ENCODE data around the gene OVAAL.

DNA sequence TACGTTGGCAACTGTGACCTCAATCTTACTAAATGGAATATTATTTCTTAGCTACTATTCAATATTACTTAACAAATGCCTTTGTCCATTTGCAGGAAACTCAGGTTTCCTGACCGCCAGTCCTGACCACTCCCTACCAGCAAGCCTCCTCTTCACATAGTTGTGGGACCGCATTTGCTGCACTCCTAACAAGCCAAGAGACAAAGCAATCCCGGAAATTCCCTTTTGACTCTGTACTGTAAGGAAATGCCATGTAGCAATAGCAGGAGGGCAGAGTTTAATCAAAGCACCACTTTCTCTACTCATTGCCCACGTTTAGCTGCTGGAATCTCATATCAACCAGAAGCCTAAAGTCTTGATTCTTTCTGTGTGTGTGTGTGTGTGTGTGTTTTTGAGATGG is 28.3 kb upstream of the OVAAL start:
- no peak for TF ChIP-seq HDGF (IDR thresholded peaks at IDR 0.05; ENCODE audit: borderline replicate concordance)
- no peak for TF ChIP-seq FOXM1 (IDR thresholded peaks at IDR 0.05; ENCODE audit: borderline replicate concordance)
- TF ChIP-seq LEF1 (IDR thresholded peaks at IDR 0.05; ENCODE audit: borderline replicate concordance), result no peak
- TF ChIP-seq TARDBP (IDR thresholded peaks at IDR 0.05), result no peak
- no peak for TF ChIP-seq FOXK2 (IDR thresholded peaks at IDR 0.05)
- no peak for TF ChIP-seq ARNT (IDR thresholded peaks at IDR 0.05)
- no peak for TF ChIP-seq FOXA1 (IDR thresholded peaks at IDR 0.05)
- no peak for TF ChIP-seq SP1 (IDR thresholded peaks at IDR 0.05)
- TF ChIP-seq SUZ12 (IDR thresholded peaks at IDR 0.05), result no peak
- no peak for TF ChIP-seq L3MBTL2 (conservative IDR thresholded peaks at IDR 0.05)
- TF ChIP-seq ELF4 (IDR thresholded peaks at IDR 0.05), result no peak
- TF ChIP-seq CTBP1 (IDR thresholded peaks at IDR 0.05; ENCODE audit: borderline replicate concordance), result no peak
